H9 (cell line): ENCODE results near the gene RBFOX2. TPM values are rescaled to one million over a fixed set of nuclear protein-coding genes. Genes with fewer than 3 reads are reported as not detected.

ENCODE experiments used
- DNase-seq: peaks from one replicate; pipeline ENCODE4 v3.0.0-alpha.2; 2017
- H2AFZ ChIP-seq: one replicate; pipeline ENCODE4 v1.6.1; 2013; ENCODE audit warnings: mild to moderate bottlenecking, low read length, control low read depth, moderate library complexity
- H2AK5ac ChIP-seq: 2 replicates; pipeline ENCODE4 v1.6.1; 2013; ENCODE audit warnings: low read length, control low read depth, mixed read lengths; ENCODE audit not compliant: insufficient read length
- H2BK120ac ChIP-seq: one replicate; pipeline ENCODE4 v1.6.1; 2013; ENCODE audit warnings: low read depth, mild to moderate bottlenecking, low read length, control low read depth, inconsistent platforms; ENCODE audit not compliant: poor library complexity, severe bottlenecking
- H2BK12ac ChIP-seq: 2 replicates; pipeline ENCODE4 v1.6.1; 2013; ENCODE audit warnings: low read length, control low read depth, mixed read lengths, low read depth; ENCODE audit not compliant: insufficient read length
- H2BK15ac ChIP-seq: 2 replicates; pipeline ENCODE4 v1.6.1; 2013; ENCODE audit warnings: low read depth, low read length, control low read depth
- H2BK20ac ChIP-seq: one replicate; pipeline ENCODE4 v1.6.1; 2013; ENCODE audit warnings: low read depth, mild to moderate bottlenecking, low read length, control low read depth, inconsistent platforms; ENCODE audit not compliant: poor library complexity, severe bottlenecking
- H2BK5ac ChIP-seq: 2 replicates; pipeline ENCODE4 v1.6.1; 2013; ENCODE audit warnings: low read length, control low read depth, mixed read lengths; ENCODE audit not compliant: insufficient read length
- H3K14ac ChIP-seq: 2 replicates; pipeline ENCODE4 v1.6.1; 2013; ENCODE audit warnings: low read length, control low read depth; ENCODE audit not compliant: insufficient read depth
- H3K18ac ChIP-seq: 2 replicates; pipeline ENCODE4 v1.6.1; 2013; ENCODE audit warnings: low read depth, mild to moderate bottlenecking, mixed read lengths, low read length, control low read depth; ENCODE audit not compliant: insufficient read length
- H3K23ac ChIP-seq: 2 replicates; pipeline ENCODE4 v1.6.1; 2013; ENCODE audit warnings: low read length, control low read depth, mixed read lengths, low read depth; ENCODE audit not compliant: insufficient read length
- H3K23me2 ChIP-seq: 2 replicates; pipeline ENCODE4 v1.6.1; 2013; ENCODE audit warnings: low read depth, mild to moderate bottlenecking, mixed read lengths, low read length, control low read depth; ENCODE audit not compliant: insufficient read length, poor library complexity, severe bottlenecking
- H3K27ac ChIP-seq: 2 replicates; pipeline ENCODE4 v1.5.1; 2013; ENCODE audit warnings: low read length, control low read depth, mixed read lengths, low read depth; ENCODE audit not compliant: insufficient read length
- H3K27me3 ChIP-seq: 2 replicates; pipeline ENCODE4 v1.6.1; 2013; ENCODE audit warnings: low read length, control low read depth, inconsistent platforms; ENCODE audit not compliant: insufficient read depth
- H3K4ac ChIP-seq: 2 replicates; pipeline ENCODE4 v1.6.1; 2013; ENCODE audit warnings: low read depth, mild to moderate bottlenecking, control low read depth, inconsistent platforms, low read length, moderate library complexity
- H3K4me1 ChIP-seq: 2 replicates; pipeline ENCODE4 v1.6.1; 2013; ENCODE audit warnings: low read length, control low read depth, inconsistent platforms; ENCODE audit not compliant: insufficient read depth
- H3K4me2 ChIP-seq: 2 replicates; pipeline ENCODE4 v1.6.1; 2013; ENCODE audit warnings: low read length, control low read depth, mixed read lengths; ENCODE audit not compliant: insufficient read length, insufficient read depth
- H3K56ac ChIP-seq: 2 replicates; pipeline ENCODE4 v1.6.1; 2013; ENCODE audit warnings: low read depth, mild to moderate bottlenecking, mixed read lengths, low read length, control low read depth; ENCODE audit not compliant: insufficient read length
- H3K79me1 ChIP-seq: 2 replicates; pipeline ENCODE4 v1.6.1; 2013; ENCODE audit warnings: low read depth, mild to moderate bottlenecking, moderate library complexity, low read length, control low read depth, inconsistent platforms; ENCODE audit not compliant: insufficient read depth, poor library complexity, severe bottlenecking
- H3K79me2 ChIP-seq: 2 replicates; pipeline ENCODE4 v1.6.1; 2013; ENCODE audit warnings: low read length, control low read depth, inconsistent platforms; ENCODE audit not compliant: insufficient read depth
- H3K9ac ChIP-seq: 2 replicates; pipeline ENCODE4 v1.6.1; 2013; ENCODE audit warnings: low read length, control low read depth, mixed read lengths; ENCODE audit not compliant: insufficient read length; ENCODE audit errors: extremely low read depth
- H3K9me3 ChIP-seq: one replicate; pipeline ENCODE4 v1.6.1; 2013; ENCODE audit warnings: low read depth, low read length, inconsistent platforms; ENCODE audit not compliant: control insufficient read depth
- H3T11ph ChIP-seq: one replicate; pipeline ENCODE4 v1.6.1; 2013; ENCODE audit warnings: mild to moderate bottlenecking, low read length, control low read depth, inconsistent platforms
- H4K20me1 ChIP-seq: one replicate; pipeline ENCODE4 v1.6.1; 2013; ENCODE audit not compliant: control insufficient read depth, insufficient read length, insufficient read depth
- H4K5ac ChIP-seq: 2 replicates; pipeline ENCODE4 v1.6.1; 2013; ENCODE audit warnings: low read depth, mild to moderate bottlenecking, mixed read lengths, low read length, control low read depth; ENCODE audit not compliant: insufficient read length
- H4K8ac ChIP-seq: replicated peaks from 2 replicates; pipeline ENCODE4 v1.6.1; 2013; ENCODE audit warnings: low read length, control low read depth, mixed read lengths, low read depth; ENCODE audit not compliant: insufficient read length
- H4K91ac ChIP-seq: 2 replicates; pipeline ENCODE4 v1.6.1; 2013; ENCODE audit warnings: low read depth, mild to moderate bottlenecking, moderate library complexity, mixed read lengths, low read length, control low read depth; ENCODE audit not compliant: insufficient read length
- H3K27ac Mint-ChIP-seq, 3 experiments: 2 replicates in 2 of 3; 3 replicates in 1 of 3; pipeline ENCODE4 v1.8.0; 2020 to 2021; ENCODE audit warnings: mixed read lengths in 3 of 3, mild to moderate bottlenecking in 1 of 3, moderate library complexity in 1 of 3
- H3K27me3 Mint-ChIP-seq: 2 replicates; pipeline ENCODE4 v1.8.0; 2021; ENCODE audit warnings: low read depth, mild to moderate bottlenecking, moderate library complexity, mixed read lengths
- H3K36me3 Mint-ChIP-seq, 3 experiments: 2 replicates in 2 of 3; 3 replicates in 1 of 3; pipeline ENCODE4 v1.8.0; 2020 to 2021; ENCODE audit warnings: low read depth in 3 of 3, mixed read lengths in 3 of 3; ENCODE audit not compliant: insufficient read depth in 1 of 3
- H3K4me1 Mint-ChIP-seq, 2 experiments: 2 replicates each; pipeline ENCODE4 v1.8.0; 2020; ENCODE audit warnings: mixed read lengths in 2 of 2
- H3K4me3 Mint-ChIP-seq, 2 experiments: 2 replicates in 1 of 2; 3 replicates in 1 of 2; pipeline ENCODE4 v1.8.0; 2020 to 2021; ENCODE audit warnings: mild to moderate bottlenecking in 2 of 2, mixed read lengths in 2 of 2, moderate library complexity in 1 of 2
- H3K9me3 Mint-ChIP-seq, 2 experiments: 2 replicates in 1 of 2; 3 replicates in 1 of 2; pipeline ENCODE4 v1.8.0; 2020; ENCODE audit warnings: mild to moderate bottlenecking in 2 of 2, mixed read lengths in 2 of 2, moderate library complexity in 1 of 2
- CTCF ChIP-seq: fragments of 200-600 bp; sonication (generic); conservative IDR thresholded peaks from 3 replicates; pipeline ENCODE4 v1.8.0; 2021; ENCODE audit warnings: antibody characterized with exemption, mild to moderate bottlenecking
- WGBS: extraction: QIAGEN DNeasy Blood & Tissue Kit; methylation state at CpG from one replicate; pipeline ENCODE4 v1.1.7; 2013; ENCODE audit warnings: missing lambda C conversion rate, low lambda C conversion rate, mixed read lengths; ENCODE audit not compliant: insufficient read length; ENCODE audit errors: extremely low coverage; 5-methylcytosine and 5-hydroxymethylcytosine counted together
- total RNA-seq: library from RNA; stranded (reverse); gene quantifications from 2 replicates; pipeline ENCODE4 v1.2.1, GENCODE V29; 2021

The RBFOX2 gene
- total RNA-seq, 1 experiment from 2014 or later: 84.7 TPM

GRCh38 chr22:35900483-35901168, 128.0 kb downstream of the RBFOX2 start:
- Histone ChIP-seq H2BK12ac (no peak overlapping the region), H2AK5ac (peak overlapping the region; percentile 13), H3K4me1 (peaks cover 6% of the 10 kb centered on the region; the same call in 1 of the 2 replicates), H3K79me1 (peaks cover 6% of the 10 kb centered on the region), H3K27ac (no peak overlapping the region), H3K56ac (no peak overlapping the region), H2BK5ac (peak overlapping the region; percentile 61), H4K91ac (no peak overlapping the region), H2BK120ac (no peak overlapping the region), H3K9ac (no peak overlapping the region), H3K27me3 (no peaks in the 10 kb centered on the region), H4K20me1 (no peaks in the 10 kb centered on the region), H3K23ac (no peak overlapping the region), H2AFZ (no peak overlapping the region), H3T11ph (no peak overlapping the region), H3K4ac (no peak overlapping the region), H2BK20ac (no peak overlapping the region), H3K18ac (no peak overlapping the region), H3K4me2 (no peak overlapping the region), H3K9me3 (no peaks in the 10 kb centered on the region), H3K23me2 (no peaks in the 10 kb centered on the region), H3K14ac (no peak overlapping the region), H2BK15ac (no peak overlapping the region), H3K79me2 (peaks cover 7% of the 10 kb centered on the region; the same call in 1 of the 2 replicates), H4K5ac (no peak overlapping the region), H4K8ac (no peak overlapping the region)
- H3K4me3 Mint-ChIP-seq: no peak overlapping the region; a peak in 1 of 5 replicates
- H3K36me3 Mint-ChIP-seq: peaks cover 0 to 5% (median 0%) of the 10 kb centered on the region in 3 experiments; a peak in 2 of 7 replicates
- H3K27me3 Mint-ChIP-seq: no peaks in the 10 kb centered on the region
- peaks cover 33 to 35% of the 10 kb centered on the region in 2 experiments for H3K4me1 Mint-ChIP-seq
- DNase-seq: no peak
- WGBS: no CpG with 5 or more reads among the region's 5 CpGs
- peak overlapping the region in 2 of 3 experiments; percentile 10 to 30; a peak in 2 of 7 replicates for H3K27ac Mint-ChIP-seq
- TF ChIP-seq CTCF: no peak
- no peaks in the 10 kb centered on the region for H3K9me3 Mint-ChIP-seq
